Measurements from ENCODE around the gene VSIG4.

GRCh38 chrX:66054978-66055377 is 15.1 kb upstream of the VSIG4 start:
- TF ChIP-seq EZH2 (IDR thresholded peaks at IDR 0.05; ENCODE audit: insufficient read depth, poor library complexity, severe bottlenecking) (no peak), EZH2phosphoT487 (IDR thresholded peaks at IDR 0.05; ENCODE audit: insufficient read depth, low read depth) (no peak)

Measured in GM23248 (cell line).